ENCODE results near the gene SYCN.

DNA sequence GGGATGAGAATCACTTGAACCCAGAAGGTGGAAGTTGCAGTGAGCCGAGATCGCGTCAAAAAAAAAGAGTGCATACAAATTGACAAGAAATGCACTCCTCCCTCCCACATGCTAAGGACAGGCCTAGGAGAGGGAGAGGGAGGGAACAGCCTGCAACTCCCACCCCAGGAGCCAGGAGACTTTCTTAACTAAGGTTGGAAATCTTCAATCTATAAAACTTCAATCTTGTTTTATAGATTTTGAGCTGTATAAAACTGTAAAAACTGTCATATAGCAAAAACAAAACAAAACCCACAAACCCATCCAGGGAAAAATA is 1.3 kb upstream of the SYCN start:
- no peak for TF ChIP-seq EZH2phosphoT487 (IDR thresholded peaks at IDR 0.05; ENCODE audit: insufficient read depth, low read depth)
- TF ChIP-seq EZH2 (IDR thresholded peaks at IDR 0.05; ENCODE audit: insufficient read depth, poor library complexity, severe bottlenecking), result no peak
